OCI-LY7 (cell line): ENCODE data around the gene TMEFF1.

ENCODE experiments used
- EZH2phosphoT487 ChIP-seq: fragments of 200-600 bp; sonication (generic); IDR thresholded peaks from 2 replicates; pipeline ENCODE4 v1.6.1; 2018; ENCODE audit warnings: low read depth, borderline replicate concordance, mild to moderate bottlenecking, mixed run types, antibody characterized with exemption, low read length, moderate library complexity, mixed read lengths
- TF ChIP-seq, protein P1 (sequence below): fragments of 200-600 bp; sonication (generic); conservative IDR thresholded peaks from 2 replicates; pipeline ENCODE4 v1.5.1; 2014; ENCODE audit warnings: mild to moderate bottlenecking, antibody characterized with exemption, low read length, moderate library complexity, mixed read lengths

DNA sequence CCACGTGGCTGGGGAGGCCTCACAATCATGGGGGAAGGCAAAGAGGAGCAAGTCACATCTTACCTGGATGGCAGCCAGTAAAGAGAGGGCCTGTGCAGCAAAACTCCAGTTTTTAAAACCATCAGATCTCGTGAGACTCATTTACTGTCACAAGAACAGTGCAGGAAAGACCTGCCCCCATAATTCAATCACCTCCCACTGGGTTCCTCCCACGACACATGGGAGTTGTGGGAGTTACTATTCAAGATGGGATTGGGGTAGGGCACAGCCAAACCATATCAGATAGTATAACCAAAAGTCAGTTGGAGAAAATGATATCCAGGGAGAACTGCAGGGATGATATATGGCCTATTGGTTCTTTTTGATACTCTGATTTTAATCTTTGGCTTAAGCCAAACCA lies 94.9 kb downstream of the TMEFF1 start:
- TF ChIP-seq, protein P1, sequence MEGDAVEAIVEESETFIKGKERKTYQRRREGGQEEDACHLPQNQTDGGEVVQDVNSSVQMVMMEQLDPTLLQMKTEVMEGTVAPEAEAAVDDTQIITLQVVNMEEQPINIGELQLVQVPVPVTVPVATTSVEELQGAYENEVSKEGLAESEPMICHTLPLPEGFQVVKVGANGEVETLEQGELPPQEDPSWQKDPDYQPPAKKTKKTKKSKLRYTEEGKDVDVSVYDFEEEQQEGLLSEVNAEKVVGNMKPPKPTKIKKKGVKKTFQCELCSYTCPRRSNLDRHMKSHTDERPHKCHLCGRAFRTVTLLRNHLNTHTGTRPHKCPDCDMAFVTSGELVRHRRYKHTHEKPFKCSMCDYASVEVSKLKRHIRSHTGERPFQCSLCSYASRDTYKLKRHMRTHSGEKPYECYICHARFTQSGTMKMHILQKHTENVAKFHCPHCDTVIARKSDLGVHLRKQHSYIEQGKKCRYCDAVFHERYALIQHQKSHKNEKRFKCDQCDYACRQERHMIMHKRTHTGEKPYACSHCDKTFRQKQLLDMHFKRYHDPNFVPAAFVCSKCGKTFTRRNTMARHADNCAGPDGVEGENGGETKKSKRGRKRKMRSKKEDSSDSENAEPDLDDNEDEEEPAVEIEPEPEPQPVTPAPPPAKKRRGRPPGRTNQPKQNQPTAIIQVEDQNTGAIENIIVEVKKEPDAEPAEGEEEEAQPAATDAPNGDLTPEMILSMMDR, result no peak
- no peak for TF ChIP-seq EZH2phosphoT487
